Activated B cell treated with CpG ODN at 0.5 μM for 24 hours (primary cell): Measurements from ENCODE around the gene USP3. TPM values are rescaled to one million over a fixed set of nuclear protein-coding genes. Genes with fewer than 3 reads are reported as not detected.
"Not testable (repeated sequence)": the region's sequence is repeated elsewhere in the genome, so short reads cannot be mapped to it uniquely, and the experiment has no call there.

ENCODE experiments used
- ATAC-seq: fragments of 200-7000 bp; cut with Tn5 transposase; one replicate; pipeline ENCODE4 v1.10.0; 2021; ENCODE audit warnings: low read depth, mild to moderate bottlenecking, moderate library complexity
- CTCF ChIA-PET: fragments of 350-600 bp; sonication (Branson Sonifier 250); formaldehyde crosslinking; loops from one replicate; lab custom pipeline; 2021; ENCODE audit warnings: antibody characterized with exemption; lab: Charles Lee
- POLR2A ChIA-PET: fragments of 350-600 bp; sonication (Branson Sonifier 250); formaldehyde crosslinking; loops from one replicate; lab custom pipeline; 2021; ENCODE audit warnings: antibody characterized with exemption; lab: Charles Lee
- DNase-seq: peaks from one replicate; pipeline ENCODE4 v3.0.0; 2022
- H3K27ac Mint-ChIP-seq: one replicate; pipeline ENCODE4 v1.8.0; 2020; ENCODE audit warnings: mixed read lengths
- H3K27me3 Mint-ChIP-seq: one replicate; pipeline ENCODE4 v1.8.0; 2021; ENCODE audit warnings: mixed read lengths
- H3K36me3 Mint-ChIP-seq: one replicate; pipeline ENCODE4 v1.8.0; 2021; ENCODE audit warnings: low read depth, mixed read lengths
- H3K4me1 Mint-ChIP-seq: one replicate; pipeline ENCODE4 v1.8.0; 2021; ENCODE audit warnings: mixed read lengths
- H3K4me3 Mint-ChIP-seq: one replicate; pipeline ENCODE4 v1.8.0; 2020; ENCODE audit warnings: mild to moderate bottlenecking, mixed read lengths
- H3K9me3 Mint-ChIP-seq: one replicate; pipeline ENCODE4 v1.8.0; 2020; ENCODE audit warnings: mixed read lengths
- intact Hi-C: fragments of 100-400 bp; cut with micrococcal nuclease; formaldehyde crosslinking; loops from one replicate; pipeline ENCODE4 v1.15.1; 2024
- total RNA-seq: library from RNA; stranded (reverse); gene quantifications from 2 replicates; pipeline ENCODE4 v1.2.3, GENCODE V29; 2022
- TF ChIP-seq, protein P1 (sequence below): fragments of 200-600 bp; IDR thresholded peaks from one replicate; pipeline ENCODE4 v1.8.0; 2022; ENCODE audit warnings: antibody characterized with exemption, mild to moderate bottlenecking

USP3 gene
- total RNA-seq, 1 donor from 2014 or later = 110 TPM

DNA sequence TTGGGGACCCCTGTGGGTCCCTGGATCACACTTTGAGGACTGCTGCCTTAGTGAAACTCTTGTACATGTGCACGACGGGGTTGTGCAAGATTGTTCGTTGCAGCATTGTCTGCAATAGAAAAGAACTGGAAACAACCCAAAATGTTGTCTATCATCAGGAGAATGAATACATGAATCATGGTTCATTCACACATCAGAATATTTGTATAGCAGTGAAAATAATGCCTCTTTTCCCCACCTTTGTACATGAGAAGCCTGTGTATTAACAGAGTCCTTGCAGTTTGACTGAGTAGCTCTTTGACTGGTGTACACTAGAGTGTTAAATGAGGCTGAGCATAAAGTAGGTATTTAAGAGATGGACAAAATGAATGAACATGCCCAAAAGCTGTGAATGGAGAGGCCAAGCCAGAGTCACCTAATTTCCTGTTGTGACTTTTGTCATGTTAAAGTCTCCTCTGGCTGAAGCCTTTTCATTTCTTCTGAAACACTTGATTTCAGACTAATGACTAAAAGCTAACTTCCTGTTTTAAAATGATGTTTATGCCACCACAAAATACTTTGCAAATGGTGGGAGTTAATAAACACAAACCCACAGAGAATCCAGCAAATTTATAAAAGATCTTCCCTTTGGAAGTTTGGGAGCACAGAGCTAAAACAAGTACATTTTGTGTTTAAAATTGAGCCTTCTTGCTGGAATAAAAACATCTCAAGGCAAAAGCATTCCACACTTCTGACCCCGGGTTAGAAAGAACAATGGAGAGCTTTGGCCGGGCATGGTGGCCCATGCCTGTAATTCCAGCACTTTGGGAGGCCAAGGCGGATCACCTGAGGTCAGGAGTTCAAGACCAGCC lies 20.6 kb upstream of the USP3 start:
- CTCF ChIA-PET = interaction anchor here (1.0 to 4.5 kb wide), 9 partner anchors 8 to 66 kb away, joined by 3 to 24 read pairs (median 4); partner anchors contain the start of gene USP3
- peak overlapping the region; percentile 56 for H3K4me3 Mint-ChIP-seq
- H3K27ac Mint-ChIP-seq = peak overlapping the region; percentile 81
- no peaks in the 10 kb centered on the region for H3K36me3 Mint-ChIP-seq
- no peaks in the 10 kb centered on the region for H3K9me3 Mint-ChIP-seq
- intact Hi-C loops = no loop called here
- ATAC-seq = no peak
- H3K4me1 Mint-ChIP-seq = peaks cover 92% of the 10 kb centered on the region
- TF ChIP-seq, protein P1, sequence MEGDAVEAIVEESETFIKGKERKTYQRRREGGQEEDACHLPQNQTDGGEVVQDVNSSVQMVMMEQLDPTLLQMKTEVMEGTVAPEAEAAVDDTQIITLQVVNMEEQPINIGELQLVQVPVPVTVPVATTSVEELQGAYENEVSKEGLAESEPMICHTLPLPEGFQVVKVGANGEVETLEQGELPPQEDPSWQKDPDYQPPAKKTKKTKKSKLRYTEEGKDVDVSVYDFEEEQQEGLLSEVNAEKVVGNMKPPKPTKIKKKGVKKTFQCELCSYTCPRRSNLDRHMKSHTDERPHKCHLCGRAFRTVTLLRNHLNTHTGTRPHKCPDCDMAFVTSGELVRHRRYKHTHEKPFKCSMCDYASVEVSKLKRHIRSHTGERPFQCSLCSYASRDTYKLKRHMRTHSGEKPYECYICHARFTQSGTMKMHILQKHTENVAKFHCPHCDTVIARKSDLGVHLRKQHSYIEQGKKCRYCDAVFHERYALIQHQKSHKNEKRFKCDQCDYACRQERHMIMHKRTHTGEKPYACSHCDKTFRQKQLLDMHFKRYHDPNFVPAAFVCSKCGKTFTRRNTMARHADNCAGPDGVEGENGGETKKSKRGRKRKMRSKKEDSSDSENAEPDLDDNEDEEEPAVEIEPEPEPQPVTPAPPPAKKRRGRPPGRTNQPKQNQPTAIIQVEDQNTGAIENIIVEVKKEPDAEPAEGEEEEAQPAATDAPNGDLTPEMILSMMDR = no peak
- no peak for DNase-seq
- H3K27me3 Mint-ChIP-seq = no peaks in the 10 kb centered on the region
- POLR2A ChIA-PET = interaction anchor here (0.6 to 18.4 kb wide), 7 partner anchors 7 to 1223 kb away, joined by 3 to 509 read pairs (median 63); partner anchors contain the start of gene USP3

DNA sequence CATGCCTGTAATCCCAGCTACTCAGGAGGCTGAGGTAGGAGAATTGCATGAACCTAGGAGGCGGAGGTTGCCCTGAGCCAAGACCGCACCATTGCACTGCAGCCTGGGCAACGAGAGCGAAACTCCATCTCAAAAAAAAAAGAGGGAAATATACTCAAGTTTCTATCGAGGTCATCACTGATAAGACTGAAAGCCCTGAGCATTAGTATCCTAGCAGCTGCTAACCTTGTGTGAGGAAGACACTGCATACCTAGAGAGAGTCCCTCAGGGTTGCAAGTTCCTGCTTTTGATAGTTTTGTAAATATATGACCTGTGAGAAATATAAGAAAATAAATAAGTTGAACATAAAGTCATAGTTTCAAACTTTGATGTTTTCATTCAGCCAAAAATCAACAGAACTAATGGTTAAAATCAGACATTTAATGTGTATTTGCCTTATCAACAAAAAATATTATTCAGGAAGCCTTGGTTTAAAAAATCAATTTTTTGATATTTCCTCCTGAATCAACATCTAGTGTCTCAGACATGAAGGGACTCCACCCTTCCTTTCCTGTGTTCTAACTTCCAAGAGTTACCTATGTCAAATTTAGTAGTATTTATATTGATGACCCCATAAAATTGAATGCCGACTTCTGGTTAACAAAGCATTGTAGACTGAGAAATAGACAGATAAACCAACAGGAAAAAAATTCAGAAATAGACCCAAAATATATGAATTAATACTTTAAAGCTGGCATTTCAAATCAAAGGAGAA lies 19.8 kb upstream of the USP3 start:
- ChIA-PET CTCF (interaction anchor here (1.0 to 4.5 kb wide), 10 partner anchors 9 to 65 kb away, joined by 3 to 24 read pairs (median 4); partner anchors contain the start of gene USP3), POLR2A (interaction anchor here (0.7 to 18.4 kb wide), 5 partner anchors 6 to 1222 kb away, joined by 3 to 509 read pairs (median 100); partner anchors contain the start of gene USP3)
- Mint-ChIP-seq H3K27ac (peak overlapping the region; percentile 81), H3K36me3 (no peaks in the 10 kb centered on the region), H3K4me1 (peaks cover 87% of the 10 kb centered on the region), H3K27me3 (no peaks in the 10 kb centered on the region), H3K4me3 (peak overlapping the region; percentile 56), H3K9me3 (no peaks in the 10 kb centered on the region)
- no peak for ATAC-seq
- DNase-seq = no peak
- intact Hi-C loops = no loop called here
- TF ChIP-seq, protein P1 = no peak

DNA sequence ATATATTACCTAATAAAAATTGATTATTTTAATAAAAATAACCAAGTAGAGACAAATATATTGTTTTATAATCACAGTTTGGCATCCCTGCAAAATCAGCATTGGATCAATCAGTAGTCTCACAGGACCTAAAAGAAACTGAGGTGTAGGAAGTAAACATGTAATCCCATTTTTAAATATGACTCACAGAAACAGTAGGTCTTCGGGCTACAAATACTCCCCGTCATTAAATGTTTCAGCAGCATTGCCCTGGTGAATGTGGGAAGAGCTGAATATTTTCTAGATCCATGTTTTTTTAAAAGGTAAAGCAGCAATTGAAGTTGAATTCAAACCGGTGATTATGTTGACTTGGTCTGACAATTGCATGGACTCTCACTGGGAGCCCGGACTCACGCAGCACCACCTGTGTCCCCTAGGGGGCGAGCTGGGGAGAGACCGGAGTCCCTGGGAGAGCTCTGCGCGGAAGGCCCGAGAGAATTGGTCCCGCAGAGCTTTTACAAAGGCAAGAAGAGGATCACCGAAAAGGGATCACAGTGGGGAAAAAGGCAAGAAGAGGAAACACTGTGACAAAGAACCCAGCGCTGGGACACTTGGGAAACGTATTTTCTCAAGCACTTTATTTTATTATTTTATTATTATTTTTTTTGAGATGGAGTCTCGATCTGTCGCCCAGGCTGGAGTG lies 17.2 kb upstream of the USP3 start:
- intact Hi-C loops = loop anchor here (1.0 to 2.0 kb wide), 5 partner anchors 8 to 20 kb away; partner anchors contain the start of gene USP3
- DNase-seq (peak; percentile 80), ATAC-seq (peak; percentile 69)
- Mint-ChIP-seq H3K9me3 (no peaks in the 10 kb centered on the region), H3K27ac (peak overlapping the region; percentile 83), H3K36me3 (no peaks in the 10 kb centered on the region), H3K4me3 (peak overlapping the region; percentile 75), H3K4me1 (peaks cover 83% of the 10 kb centered on the region), H3K27me3 (no peaks in the 10 kb centered on the region)
- ChIA-PET CTCF (interaction anchor here (0.7 to 5.4 kb wide), 21 partner anchors 10 to 785 kb away, joined by 3 to 103 read pairs (median 5); partner anchors contain the start of gene USP3), POLR2A (interaction anchor here (0.7 to 7.6 kb wide), 5 partner anchors 11 to 26 kb away, joined by 3 to 282 read pairs (median 42); partner anchors contain the start of gene USP3)
- TF ChIP-seq, protein P1 = no peak

DNA sequence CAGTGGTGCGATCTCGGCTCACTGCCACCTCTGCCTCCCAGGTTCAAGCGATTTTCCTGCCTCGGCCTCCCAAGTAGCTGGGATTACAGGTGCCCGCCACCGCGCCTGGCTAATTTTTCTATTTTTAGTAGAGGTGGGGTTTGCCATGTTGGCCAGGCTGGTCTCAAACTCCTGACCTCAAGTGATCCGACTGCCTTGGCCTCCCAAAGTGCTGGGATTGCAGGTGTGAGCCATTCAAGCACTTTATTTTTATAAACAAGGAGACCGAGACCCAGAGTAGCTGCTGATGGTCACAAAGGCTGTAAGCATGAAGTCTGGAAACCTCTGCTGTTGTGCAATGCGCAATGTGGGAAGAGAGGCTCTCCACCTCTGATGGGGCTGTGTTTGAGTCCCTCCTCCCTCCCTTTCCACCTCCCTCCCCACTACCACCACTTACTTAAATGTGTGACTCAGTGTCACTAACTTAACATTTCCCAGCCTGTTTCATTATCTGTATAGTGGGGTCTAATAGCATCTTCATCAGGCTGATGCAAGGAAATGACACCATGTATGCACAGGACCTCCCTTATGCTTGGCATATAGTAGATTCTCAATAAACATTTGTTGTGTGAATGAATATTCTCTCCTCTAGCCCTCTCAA lies 16.5 kb upstream of the USP3 start:
- not testable (repeated sequence) for DNase-seq, H3K9me3 Mint-ChIP-seq, H3K27me3 Mint-ChIP-seq, H3K4me3 Mint-ChIP-seq, ATAC-seq, H3K36me3 Mint-ChIP-seq
- ChIA-PET CTCF (interaction anchor here (0.7 to 5.4 kb wide), 20 partner anchors 9 to 122 kb away, joined by 3 to 103 read pairs (median 5); partner anchors contain the start of gene USP3), POLR2A (interaction anchor here (0.7 to 7.6 kb wide), 6 partner anchors 6 to 25 kb away, joined by 3 to 282 read pairs (median 52); partner anchors contain the start of gene USP3)
- H3K27ac Mint-ChIP-seq = peak overlapping the region; percentile 41
- intact Hi-C loops = loop anchor here (1.0 to 2.0 kb wide), 5 partner anchors 9 to 21 kb away; partner anchors contain the start of gene USP3
- peaks cover 83% of the 10 kb centered on the region for H3K4me1 Mint-ChIP-seq
